ENCODE data around the gene DTNB.

The DTNB gene

GRCh38 chr2:25362434-25363145, 310.8 kb downstream of the DTNB start:
- TF ChIP-seq EZH2phosphoT487 (IDR thresholded peaks at IDR 0.05; ENCODE audit: low read depth), result no peak
- TF ChIP-seq, protein P1, sequence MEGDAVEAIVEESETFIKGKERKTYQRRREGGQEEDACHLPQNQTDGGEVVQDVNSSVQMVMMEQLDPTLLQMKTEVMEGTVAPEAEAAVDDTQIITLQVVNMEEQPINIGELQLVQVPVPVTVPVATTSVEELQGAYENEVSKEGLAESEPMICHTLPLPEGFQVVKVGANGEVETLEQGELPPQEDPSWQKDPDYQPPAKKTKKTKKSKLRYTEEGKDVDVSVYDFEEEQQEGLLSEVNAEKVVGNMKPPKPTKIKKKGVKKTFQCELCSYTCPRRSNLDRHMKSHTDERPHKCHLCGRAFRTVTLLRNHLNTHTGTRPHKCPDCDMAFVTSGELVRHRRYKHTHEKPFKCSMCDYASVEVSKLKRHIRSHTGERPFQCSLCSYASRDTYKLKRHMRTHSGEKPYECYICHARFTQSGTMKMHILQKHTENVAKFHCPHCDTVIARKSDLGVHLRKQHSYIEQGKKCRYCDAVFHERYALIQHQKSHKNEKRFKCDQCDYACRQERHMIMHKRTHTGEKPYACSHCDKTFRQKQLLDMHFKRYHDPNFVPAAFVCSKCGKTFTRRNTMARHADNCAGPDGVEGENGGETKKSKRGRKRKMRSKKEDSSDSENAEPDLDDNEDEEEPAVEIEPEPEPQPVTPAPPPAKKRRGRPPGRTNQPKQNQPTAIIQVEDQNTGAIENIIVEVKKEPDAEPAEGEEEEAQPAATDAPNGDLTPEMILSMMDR (IDR thresholded peaks at IDR 0.05; ENCODE audit: low read depth, low read length), result no peak
- Histone ChIP-seq H3K4me3 (ENCODE audit: low read length) (peak overlapping the region; percentile 84), H3K27ac (ENCODE audit: low read length) (peak overlapping the region; percentile 94)

DNA sequence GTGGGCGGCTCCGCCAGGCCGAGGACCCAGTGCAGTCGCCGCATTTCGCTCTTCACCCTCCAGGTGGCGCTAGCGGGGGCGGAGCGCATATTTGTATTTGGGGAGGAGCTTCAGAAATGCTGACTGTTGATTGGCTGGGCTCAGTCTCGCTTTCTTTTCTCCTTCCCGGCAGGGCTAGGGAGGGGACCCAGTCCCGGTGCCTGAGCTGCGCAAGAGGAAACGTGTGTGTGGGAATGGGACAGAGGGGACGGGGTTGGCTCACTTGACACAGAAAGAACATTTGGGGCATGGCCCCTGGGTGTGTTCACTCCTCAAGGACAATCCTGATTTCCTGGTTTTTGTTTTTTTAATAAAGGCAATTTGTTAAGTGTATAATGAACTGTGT, 311.3 kb downstream of the DTNB start:
- peak overlapping the region; percentile 98 for H3K4me2 ChIP-seq (ENCODE audit: low read length)
- no peaks in the 10 kb centered on the region; the same call in 1 of the 2 replicates for H3K79me2 ChIP-seq (ENCODE audit: low read length)
- peak overlapping the region; percentile 94 for H3K27ac ChIP-seq (ENCODE audit: low read length)
- TF ChIP-seq, protein P1 (IDR thresholded peaks at IDR 0.05; ENCODE audit: low read depth, low read length), result peak; percentile 87
- TF ChIP-seq EZH2phosphoT487 (IDR thresholded peaks at IDR 0.05; ENCODE audit: low read depth), result no peak
- H4K20me1 ChIP-seq (ENCODE audit: insufficient read depth, low read length), result no peaks in the 10 kb centered on the region
- no peak overlapping the region for H2AFZ ChIP-seq (ENCODE audit: low read depth, low read length)
- H3K4me1 ChIP-seq (ENCODE audit: low read length), result peaks cover 43% of the 10 kb centered on the region
- H3K36me3 ChIP-seq (replicated peaks; ENCODE audit: low read depth, low read length), result no peaks in the 10 kb centered on the region
- no peaks in the 10 kb centered on the region for H3K9me3 ChIP-seq (ENCODE audit: insufficient read depth, low read length)
- no peaks in the 10 kb centered on the region for H3K27me3 ChIP-seq (ENCODE audit: low read depth, low read length)
- peak overlapping the region; percentile 94 for H3K9ac ChIP-seq (ENCODE audit: low read length)
- H3K4me3 ChIP-seq (ENCODE audit: low read length), result peak overlapping the region; percentile 84

More at GRCh38 chr2:25362434-25363145, 310.8 kb downstream of the DTNB start:
- H3K36me3 ChIP-seq (replicated peaks; ENCODE audit: low read depth, low read length), result no peaks in the 10 kb centered on the region
- H3K9ac ChIP-seq (ENCODE audit: low read length), result peak overlapping the region; percentile 94
- no peaks in the 10 kb centered on the region for H4K20me1 ChIP-seq (ENCODE audit: insufficient read depth, low read length)
- H3K79me2 ChIP-seq (ENCODE audit: low read length), result no peaks in the 10 kb centered on the region; the same call in 1 of the 2 replicates
- H3K4me2 ChIP-seq (ENCODE audit: low read length), result peak overlapping the region; percentile 98
- no peaks in the 10 kb centered on the region for H3K27me3 ChIP-seq (ENCODE audit: low read depth, low read length)
- no peaks in the 10 kb centered on the region for H3K9me3 ChIP-seq (ENCODE audit: insufficient read depth, low read length)
- peaks cover 43% of the 10 kb centered on the region for H3K4me1 ChIP-seq (ENCODE audit: low read length)
- H2AFZ ChIP-seq (ENCODE audit: low read depth, low read length), result no peak overlapping the region

DNA sequence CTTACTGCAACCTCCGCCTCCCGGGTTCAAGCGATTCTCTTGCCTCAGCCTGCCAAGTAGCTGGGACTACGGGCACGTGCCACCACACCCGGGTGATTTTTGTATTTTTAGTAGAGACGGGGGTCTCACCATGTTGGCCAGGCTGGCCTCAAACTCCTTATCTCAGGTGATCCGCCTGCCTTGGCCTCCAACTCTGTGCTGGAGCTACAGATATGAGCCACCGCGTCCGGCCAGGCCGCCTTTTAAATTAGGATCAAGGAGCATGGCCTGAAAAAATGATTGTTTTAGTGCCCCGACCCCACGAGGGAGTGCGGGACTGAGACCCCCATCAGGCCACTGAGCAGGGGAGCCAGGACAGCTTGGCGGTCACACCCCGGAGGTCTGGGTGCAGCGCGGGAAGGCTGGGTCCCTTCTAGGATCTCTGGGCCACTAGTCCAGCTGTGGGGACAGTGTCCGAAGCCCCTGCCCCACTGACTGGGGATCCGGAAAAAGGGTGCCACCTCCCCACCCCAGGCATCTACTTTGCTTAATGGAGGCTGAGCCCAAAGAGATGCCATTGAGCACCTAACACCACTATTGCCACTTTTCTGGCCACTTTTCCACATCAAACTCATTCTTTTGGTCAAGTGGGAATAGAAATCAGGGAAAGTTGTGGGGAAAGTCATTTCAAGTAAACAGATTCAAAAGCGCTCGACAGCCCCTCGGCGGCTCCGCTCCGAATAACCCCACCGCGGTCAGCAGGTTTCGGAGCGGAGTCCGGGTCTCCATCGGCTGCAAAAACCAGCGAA, 311.9 kb downstream of the DTNB start:
- no peak for TF ChIP-seq EZH2phosphoT487 (IDR thresholded peaks at IDR 0.05; ENCODE audit: low read depth)
- TF ChIP-seq, protein P1 (IDR thresholded peaks at IDR 0.05; ENCODE audit: low read depth, low read length), result no peak

GRCh38 chr2:25358836-25359235, 314.5 kb downstream of the DTNB start:
- H3K9ac ChIP-seq (ENCODE audit: low read length), result no peak overlapping the region
- no peak for TF ChIP-seq EZH2phosphoT487 (IDR thresholded peaks at IDR 0.05; ENCODE audit: low read depth)
- TF ChIP-seq, protein P1 (IDR thresholded peaks at IDR 0.05; ENCODE audit: low read depth, low read length), result no peak
- H3K4me1 ChIP-seq (ENCODE audit: low read length), result peaks cover 33% of the 10 kb centered on the region
- peaks cover 15% of the 10 kb centered on the region; the same call in 1 of the 2 replicates for H3K27me3 ChIP-seq (ENCODE audit: low read depth, low read length)
- no peak overlapping the region for H2AFZ ChIP-seq (ENCODE audit: low read depth, low read length)
- no peaks in the 10 kb centered on the region for H4K20me1 ChIP-seq (ENCODE audit: insufficient read depth, low read length)
- no peaks in the 10 kb centered on the region for H3K36me3 ChIP-seq (replicated peaks; ENCODE audit: low read depth, low read length)
- peak overlapping the region; percentile 38 for H3K4me2 ChIP-seq (ENCODE audit: low read length)
- no peaks in the 10 kb centered on the region for H3K9me3 ChIP-seq (ENCODE audit: insufficient read depth, low read length)
- H3K4me3 ChIP-seq (ENCODE audit: low read length), result no peak overlapping the region
- H3K27ac ChIP-seq (ENCODE audit: low read length), result no peak overlapping the region
- H3K79me2 ChIP-seq (ENCODE audit: low read length), result no peaks in the 10 kb centered on the region; the same call in 1 of the 2 replicates

More for the DNA sequence above, 311.9 kb downstream of the DTNB start:
- H3K9me3 ChIP-seq (ENCODE audit: insufficient read depth, low read length), result no peaks in the 10 kb centered on the region
- no peak overlapping the region for H3K27ac ChIP-seq (ENCODE audit: low read length)
- peak overlapping the region; percentile 55 for H3K9ac ChIP-seq (ENCODE audit: low read length)
- peak overlapping the region; percentile 68 for H3K4me3 ChIP-seq (ENCODE audit: low read length)
- H4K20me1 ChIP-seq (ENCODE audit: insufficient read depth, low read length), result no peaks in the 10 kb centered on the region
- 0 out of 2 replicates have a peak overlapping the region, but pooled peaks have one; percentile 44 for H2AFZ ChIP-seq (ENCODE audit: low read depth, low read length)
- no peaks in the 10 kb centered on the region for H3K27me3 ChIP-seq (ENCODE audit: low read depth, low read length)
- no peaks in the 10 kb centered on the region for H3K36me3 ChIP-seq (replicated peaks; ENCODE audit: low read depth, low read length)
- peak overlapping the region; percentile 98 for H3K4me2 ChIP-seq (ENCODE audit: low read length)
- H3K79me2 ChIP-seq (ENCODE audit: low read length), result no peaks in the 10 kb centered on the region; the same call in 1 of the 2 replicates
- H3K4me1 ChIP-seq (ENCODE audit: low read length), result peaks cover 40% of the 10 kb centered on the region
